Measurements from ENCODE around the gene PVALB. TPM values are rescaled to one million over a fixed set of nuclear protein-coding genes. Genes with fewer than 3 reads are reported as not detected.
A peak's percentile ranks its signal among the peaks of the same experiment; 100 is the strongest.

The PVALB gene
- total and polyA plus RNA-seq, 9 of the 15 experiments (the other 6 are each of a cell fraction or from before 2014, with no cell fraction given), result not detected

DNA sequence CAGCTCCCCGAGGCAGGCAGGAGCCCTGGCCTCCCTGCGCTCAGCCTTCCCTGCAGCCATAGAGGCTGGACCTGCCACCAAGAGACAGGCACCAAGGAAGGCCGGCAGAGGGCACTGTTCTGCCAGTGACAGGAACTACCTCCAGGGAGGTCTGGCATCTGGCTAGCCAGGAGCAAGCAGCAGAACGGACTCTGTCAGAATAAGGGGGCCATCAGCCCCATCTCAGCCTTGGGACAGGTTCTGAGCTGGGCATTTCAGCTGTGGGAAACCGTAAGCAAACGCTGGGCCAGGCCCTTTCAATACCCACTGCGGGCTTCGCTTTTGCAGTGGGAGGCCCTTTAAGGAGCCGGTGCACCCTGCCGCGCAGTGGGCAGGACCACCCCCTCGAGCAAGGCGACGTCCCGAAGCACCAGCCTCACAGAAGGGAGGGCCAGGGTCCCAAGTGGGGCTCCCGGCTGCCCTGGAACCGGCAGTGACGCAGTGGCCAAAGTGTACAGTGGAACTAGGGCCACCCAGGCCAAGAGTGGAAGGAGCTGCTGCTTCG is 59.1 kb downstream of the PVALB start (continued):
- TF ChIP-seq, protein P1, sequence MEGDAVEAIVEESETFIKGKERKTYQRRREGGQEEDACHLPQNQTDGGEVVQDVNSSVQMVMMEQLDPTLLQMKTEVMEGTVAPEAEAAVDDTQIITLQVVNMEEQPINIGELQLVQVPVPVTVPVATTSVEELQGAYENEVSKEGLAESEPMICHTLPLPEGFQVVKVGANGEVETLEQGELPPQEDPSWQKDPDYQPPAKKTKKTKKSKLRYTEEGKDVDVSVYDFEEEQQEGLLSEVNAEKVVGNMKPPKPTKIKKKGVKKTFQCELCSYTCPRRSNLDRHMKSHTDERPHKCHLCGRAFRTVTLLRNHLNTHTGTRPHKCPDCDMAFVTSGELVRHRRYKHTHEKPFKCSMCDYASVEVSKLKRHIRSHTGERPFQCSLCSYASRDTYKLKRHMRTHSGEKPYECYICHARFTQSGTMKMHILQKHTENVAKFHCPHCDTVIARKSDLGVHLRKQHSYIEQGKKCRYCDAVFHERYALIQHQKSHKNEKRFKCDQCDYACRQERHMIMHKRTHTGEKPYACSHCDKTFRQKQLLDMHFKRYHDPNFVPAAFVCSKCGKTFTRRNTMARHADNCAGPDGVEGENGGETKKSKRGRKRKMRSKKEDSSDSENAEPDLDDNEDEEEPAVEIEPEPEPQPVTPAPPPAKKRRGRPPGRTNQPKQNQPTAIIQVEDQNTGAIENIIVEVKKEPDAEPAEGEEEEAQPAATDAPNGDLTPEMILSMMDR (IDR thresholded peaks at IDR 0.05 in 2 of 3, conservative IDR thresholded peaks at IDR 0.05 in 1 of 3; ENCODE audit: insufficient read depth in 2 of 3, low read depth in 1 of 3, low read length in 3 of 3), result peak; percentile 69 to 77 (median 72)
- TF ChIP-seq SRF (CRISPR knock-in tag; IDR thresholded peaks at IDR 0.05) (peak in 1 of 2 experiments; percentile 88; a peak in 1 of 4 replicates), SPI1 (IDR thresholded peaks at IDR 0.05; ENCODE audit: borderline replicate concordance, low read depth, low read length) (0 out of 2 replicates have a peak, but pooled peaks have one; percentile 10), ZNF121 (CRISPR knock-in tag; conservative IDR thresholded peaks at IDR 0.05) (no peak)
- TF ChIP-seq, protein P2, sequence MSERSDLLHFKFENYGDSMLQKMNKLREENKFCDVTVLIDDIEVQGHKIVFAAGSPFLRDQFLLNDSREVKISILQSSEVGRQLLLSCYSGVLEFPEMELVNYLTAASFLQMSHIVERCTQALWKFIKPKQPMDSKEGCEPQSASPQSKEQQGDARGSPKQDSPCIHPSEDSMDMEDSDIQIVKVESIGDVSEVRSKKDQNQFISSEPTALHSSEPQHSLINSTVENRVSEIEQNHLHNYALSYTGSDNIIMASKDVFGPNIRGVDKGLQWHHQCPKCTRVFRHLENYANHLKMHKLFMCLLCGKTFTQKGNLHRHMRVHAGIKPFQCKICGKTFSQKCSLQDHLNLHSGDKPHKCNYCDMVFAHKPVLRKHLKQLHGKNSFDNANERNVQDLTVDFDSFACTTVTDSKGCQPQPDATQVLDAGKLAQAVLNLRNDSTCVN (CRISPR knock-in tag; IDR thresholded peaks at IDR 0.05), result no peak

Measured in K562 (cell line).